ENCODE results near the gene LLGL1. TPM values are rescaled to one million over a fixed set of nuclear protein-coding genes. Genes with fewer than 3 reads are reported as not detected.

LLGL1 gene
- total RNA-seq, 2 experiments from 2014 or later, result 27.1 to 27.3 TPM

GRCh38 chr17:18247613-18248001, 22.2 kb downstream of the LLGL1 start:
- ChIA-PET CTCF (interaction anchor here (1.2 kb wide), 1 partner anchor 17 kb away, joined by 4 read pairs; no protein-coding TSS in a partner anchor), POLR2A (interaction anchor here (0.9 kb wide), 1 partner anchor 70 kb away, joined by 4 read pairs; no protein-coding TSS in a partner anchor)
- no peaks in the 10 kb centered on the region for H3K9me3 Mint-ChIP-seq (ENCODE audit: insufficient read depth)
- peaks cover 3% of the 10 kb centered on the region for H3K4me1 Mint-ChIP-seq (ENCODE audit: low read depth)
- no peak overlapping the region for H3K4me3 Mint-ChIP-seq
- H3K36me3 Mint-ChIP-seq (ENCODE audit: low read depth), result peaks cover 47% of the 10 kb centered on the region
- DNase-seq, result no peak
- H3K27ac Mint-ChIP-seq, result no peak overlapping the region
- ATAC-seq, result no peak
- H3K27me3 Mint-ChIP-seq (ENCODE audit: low read depth), result no peaks in the 10 kb centered on the region

DNA sequence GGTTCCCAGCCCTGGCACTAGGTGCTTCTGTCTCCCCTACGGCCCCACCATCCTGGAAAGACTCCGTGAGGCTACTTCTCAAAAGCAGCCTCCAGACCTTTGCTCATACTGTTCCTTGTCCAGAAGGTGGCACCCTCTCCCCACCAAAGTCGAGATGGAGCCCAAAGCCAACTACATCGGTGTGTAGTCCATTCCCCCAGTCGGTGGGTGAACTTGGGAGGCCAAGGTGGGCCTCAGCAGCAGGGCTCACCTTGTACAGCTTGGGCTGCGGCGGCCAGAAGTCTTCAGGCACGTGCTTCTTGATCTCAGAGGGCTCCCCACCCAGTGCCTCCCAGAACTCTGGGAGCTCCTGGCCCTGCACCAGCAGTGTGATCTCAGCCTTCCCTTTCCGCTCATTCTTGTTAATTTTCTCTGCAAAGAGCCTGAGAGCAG, 22.9 kb downstream of the LLGL1 start:
- ChIA-PET CTCF (interaction anchor here (0.7 to 1.5 kb wide), 4 partner anchors 11 to 100 kb away, joined by 3 to 6 read pairs (median 4); partner anchors contain the start of gene FLII), POLR2A (interaction anchor here (0.9 kb wide), 1 partner anchor 69 kb away, joined by 4 read pairs; no protein-coding TSS in a partner anchor)
- no peaks in the 10 kb centered on the region for H3K27me3 Mint-ChIP-seq (ENCODE audit: low read depth)
- DNase-seq, result peak; percentile 77
- ATAC-seq, result peak; percentile 73
- H3K4me3 Mint-ChIP-seq, result no peak overlapping the region
- no peaks in the 10 kb centered on the region for H3K9me3 Mint-ChIP-seq (ENCODE audit: insufficient read depth)
- peaks cover 3% of the 10 kb centered on the region for H3K4me1 Mint-ChIP-seq (ENCODE audit: low read depth)
- peak overlapping the region; percentile 68 for H3K27ac Mint-ChIP-seq
- peaks cover 52% of the 10 kb centered on the region for H3K36me3 Mint-ChIP-seq (ENCODE audit: low read depth)

DNA sequence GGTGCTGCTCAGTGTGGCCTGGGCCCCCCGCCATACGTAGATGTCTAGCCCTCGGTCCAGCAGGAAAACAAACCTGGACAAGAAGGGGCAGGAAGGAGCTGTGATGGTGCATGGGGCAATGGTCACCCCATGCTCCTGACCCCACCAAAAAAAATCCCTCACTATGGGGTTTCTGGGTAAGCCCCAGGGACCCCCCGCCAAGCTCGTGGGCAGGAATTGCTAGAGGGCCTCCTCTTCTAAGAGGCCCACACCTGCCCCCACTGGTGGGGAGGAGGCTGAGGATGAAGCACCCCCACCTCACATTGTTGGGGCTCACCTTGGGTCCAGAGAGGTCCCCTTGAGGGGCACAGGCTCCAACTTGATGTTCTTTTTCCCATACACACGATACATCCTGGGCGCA, 23.4 kb downstream of the LLGL1 start:
- Mint-ChIP-seq H3K27ac (no peak overlapping the region), H3K9me3 (ENCODE audit: insufficient read depth) (no peaks in the 10 kb centered on the region), H3K4me3 (no peak overlapping the region), H3K36me3 (ENCODE audit: low read depth) (peaks cover 57% of the 10 kb centered on the region), H3K27me3 (ENCODE audit: low read depth) (no peaks in the 10 kb centered on the region), H3K4me1 (ENCODE audit: low read depth) (peaks cover 3% of the 10 kb centered on the region)
- ATAC-seq (no peak), DNase-seq (no peak)
- ChIA-PET POLR2A (no interaction called here), CTCF (interaction anchor here (0.7 to 1.5 kb wide), 4 partner anchors 11 to 99 kb away, joined by 3 to 6 read pairs (median 4); partner anchors contain the start of gene FLII)

GRCh38 chr17:18250259-18250658, 24.8 kb downstream of the LLGL1 start:
- peak overlapping the region; percentile 28 for H3K27ac Mint-ChIP-seq
- no peak overlapping the region for H3K4me3 Mint-ChIP-seq
- no peak for ATAC-seq
- POLR2A ChIA-PET, result no interaction called here
- peaks cover 63% of the 10 kb centered on the region for H3K36me3 Mint-ChIP-seq (ENCODE audit: low read depth)
- peaks cover 3% of the 10 kb centered on the region for H3K4me1 Mint-ChIP-seq (ENCODE audit: low read depth)
- no peaks in the 10 kb centered on the region for H3K27me3 Mint-ChIP-seq (ENCODE audit: low read depth)
- DNase-seq, result no peak
- H3K9me3 Mint-ChIP-seq (ENCODE audit: insufficient read depth), result no peaks in the 10 kb centered on the region
- CTCF ChIA-PET, result no interaction called here

DNA sequence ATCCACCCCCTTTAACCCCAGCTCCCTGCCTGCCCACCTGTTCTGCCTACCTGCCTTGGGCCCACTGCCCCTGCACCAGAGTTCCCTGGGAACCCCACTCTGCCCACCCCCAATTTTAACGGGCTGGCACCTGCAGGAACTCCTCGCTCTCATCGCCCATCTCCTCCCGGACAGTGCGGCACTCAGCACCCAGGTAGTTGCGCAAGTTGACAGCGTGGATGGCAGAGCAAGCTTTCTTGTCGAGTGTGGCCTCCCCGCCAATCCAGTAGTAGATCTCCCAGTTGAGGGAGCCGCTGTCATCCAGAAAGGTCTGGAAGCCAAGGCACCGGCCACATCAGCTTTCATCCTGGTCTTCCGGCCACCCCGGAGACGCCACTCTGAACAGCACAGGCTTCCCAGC, 25.3 kb downstream of the LLGL1 start:
- peaks cover 63% of the 10 kb centered on the region for H3K36me3 Mint-ChIP-seq (ENCODE audit: low read depth)
- CTCF ChIA-PET, result no interaction called here
- ATAC-seq (no peak), DNase-seq (no peak)
- no peaks in the 10 kb centered on the region for H3K27me3 Mint-ChIP-seq (ENCODE audit: low read depth)
- H3K27ac Mint-ChIP-seq, result no peak overlapping the region
- POLR2A ChIA-PET, result no interaction called here
- no peak overlapping the region for H3K4me3 Mint-ChIP-seq
- H3K4me1 Mint-ChIP-seq (ENCODE audit: low read depth), result peaks cover 5% of the 10 kb centered on the region
- no peaks in the 10 kb centered on the region for H3K9me3 Mint-ChIP-seq (ENCODE audit: insufficient read depth)

- ChIA-PET CTCF (no interaction called here), POLR2A (interaction anchor here (0.7 kb wide), 1 partner anchor 10 kb away, joined by 3 read pairs; no protein-coding TSS in a partner anchor)
- H3K27me3 Mint-ChIP-seq (ENCODE audit: low read depth), result no peaks in the 10 kb centered on the region
- H3K27ac Mint-ChIP-seq, result no peak overlapping the region
- DNase-seq, result no peak
- H3K4me1 Mint-ChIP-seq (ENCODE audit: low read depth), result peaks cover 10% of the 10 kb centered on the region
- H3K4me3 Mint-ChIP-seq, result no peak overlapping the region
- H3K9me3 Mint-ChIP-seq (ENCODE audit: insufficient read depth), result no peaks in the 10 kb centered on the region
- no peak for ATAC-seq
- H3K36me3 Mint-ChIP-seq (ENCODE audit: low read depth), result peaks cover 63% of the 10 kb centered on the region
These were observed 25.8 kb downstream of the LLGL1 start for GRCh38 chr17:18251204-18251603.

GRCh38 chr17:18252160-18252559, 26.7 kb downstream of the LLGL1 start:
- CTCF ChIA-PET, result no interaction called here
- Mint-ChIP-seq H3K4me1 (ENCODE audit: low read depth) (peaks cover 19% of the 10 kb centered on the region), H3K4me3 (no peak overlapping the region), H3K36me3 (ENCODE audit: low read depth) (peaks cover 60% of the 10 kb centered on the region), H3K9me3 (ENCODE audit: insufficient read depth) (no peaks in the 10 kb centered on the region), H3K27me3 (ENCODE audit: low read depth) (no peaks in the 10 kb centered on the region), H3K27ac (no peak overlapping the region)
- DNase-seq (no peak), ATAC-seq (no peak)
- POLR2A ChIA-PET, result interaction anchor here (0.7 kb wide), 1 partner anchor 9 kb away, joined by 3 read pairs; no protein-coding TSS in a partner anchor

DNA sequence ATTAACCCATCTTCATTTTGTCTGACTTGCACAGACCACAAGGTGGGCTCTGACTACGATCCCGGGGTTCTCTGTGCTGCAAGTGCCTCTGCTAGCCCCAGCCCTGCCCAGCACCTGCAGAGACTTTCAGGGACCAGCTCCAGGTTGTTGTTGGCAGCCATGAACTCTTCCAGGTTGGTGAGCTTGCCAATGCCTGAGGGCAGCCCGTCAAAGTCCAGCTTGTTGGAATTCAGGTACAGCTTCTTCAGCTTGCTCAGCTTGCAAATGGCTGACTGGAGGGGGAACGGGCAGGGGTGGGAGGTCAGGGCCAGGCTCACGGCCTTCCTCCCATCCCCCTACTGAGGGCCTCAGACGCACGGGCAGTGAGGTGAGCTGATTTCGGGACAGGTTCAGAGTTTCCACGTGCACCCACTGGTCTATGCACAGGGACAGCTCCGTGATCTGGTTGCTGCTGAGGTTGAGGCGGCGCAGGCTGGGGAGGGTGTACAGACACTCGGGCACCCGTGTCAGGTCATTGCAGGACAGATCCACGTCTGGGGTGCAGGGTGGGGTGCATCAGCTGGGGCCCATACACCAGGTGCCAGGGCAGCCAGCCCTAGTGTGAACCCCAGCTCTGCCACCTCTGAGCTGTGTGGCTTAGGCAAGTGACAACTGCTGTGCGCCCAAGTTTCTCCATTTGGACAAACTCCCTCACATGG, 27.9 kb downstream of the LLGL1 start:
- Mint-ChIP-seq H3K36me3 (ENCODE audit: low read depth) (peaks cover 55% of the 10 kb centered on the region), H3K4me1 (ENCODE audit: low read depth) (peaks cover 22% of the 10 kb centered on the region), H3K9me3 (ENCODE audit: insufficient read depth) (no peaks in the 10 kb centered on the region), H3K4me3 (no peak overlapping the region), H3K27ac (no peak overlapping the region), H3K27me3 (ENCODE audit: low read depth) (no peaks in the 10 kb centered on the region)
- ChIA-PET POLR2A (interaction anchor here (0.8 kb wide), 1 partner anchor 10 kb away, joined by 4 read pairs; no protein-coding TSS in a partner anchor), CTCF (no interaction called here)
- no peak for ATAC-seq
- DNase-seq, result no peak

DNA sequence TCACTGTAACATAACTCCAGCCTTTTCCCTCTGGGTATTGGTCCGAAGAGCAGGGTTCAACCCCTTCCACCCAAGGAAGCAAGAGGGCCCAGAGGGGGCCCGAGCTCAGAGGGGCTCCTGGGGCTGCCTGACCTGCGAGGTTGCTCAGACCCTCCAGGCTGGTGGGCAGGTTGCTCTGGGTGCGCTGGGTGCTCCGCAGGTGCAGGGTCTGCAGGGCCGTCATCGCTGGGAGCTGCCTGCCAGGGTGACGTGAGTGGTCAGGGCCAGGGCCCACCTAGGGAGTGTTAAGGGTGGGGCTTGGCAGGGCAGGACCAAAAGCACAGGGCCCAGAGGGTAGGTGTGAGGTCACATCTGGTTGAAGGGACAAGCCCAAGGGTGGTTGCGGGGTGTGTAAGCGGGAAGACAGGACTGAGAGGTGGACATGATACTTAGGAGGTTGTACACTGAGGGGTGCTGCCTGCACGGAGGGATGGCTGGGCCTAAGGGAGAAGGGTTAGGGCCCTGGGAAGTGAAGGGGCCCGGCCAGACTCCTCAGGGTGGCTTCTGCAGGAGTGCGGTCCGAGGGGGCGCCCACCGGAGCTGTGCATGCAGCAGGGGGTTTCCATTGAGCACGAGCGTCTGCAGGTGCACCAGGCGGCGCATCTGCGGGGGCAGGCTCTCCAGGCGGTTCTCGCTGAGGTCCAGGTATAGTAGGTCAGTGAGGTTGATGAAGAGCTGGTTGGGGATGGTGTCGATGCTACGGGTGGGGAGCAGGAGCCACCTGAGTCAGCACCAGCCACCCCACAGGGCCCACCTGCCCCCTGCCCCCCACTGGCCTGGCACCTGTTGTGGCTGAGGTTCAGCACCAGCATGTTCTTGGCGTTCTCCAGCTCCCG, 28.7 kb downstream of the LLGL1 start:
- CTCF ChIA-PET, result no interaction called here
- ATAC-seq (no peak), DNase-seq (no peak)
- Mint-ChIP-seq H3K27me3 (ENCODE audit: low read depth) (no peaks in the 10 kb centered on the region), H3K27ac (no peak overlapping the region), H3K9me3 (ENCODE audit: insufficient read depth) (no peaks in the 10 kb centered on the region), H3K36me3 (ENCODE audit: low read depth) (peaks cover 50% of the 10 kb centered on the region), H3K4me3 (no peak overlapping the region), H3K4me1 (ENCODE audit: low read depth) (peaks cover 25% of the 10 kb centered on the region)
- POLR2A ChIA-PET, result no interaction called here

DNA sequence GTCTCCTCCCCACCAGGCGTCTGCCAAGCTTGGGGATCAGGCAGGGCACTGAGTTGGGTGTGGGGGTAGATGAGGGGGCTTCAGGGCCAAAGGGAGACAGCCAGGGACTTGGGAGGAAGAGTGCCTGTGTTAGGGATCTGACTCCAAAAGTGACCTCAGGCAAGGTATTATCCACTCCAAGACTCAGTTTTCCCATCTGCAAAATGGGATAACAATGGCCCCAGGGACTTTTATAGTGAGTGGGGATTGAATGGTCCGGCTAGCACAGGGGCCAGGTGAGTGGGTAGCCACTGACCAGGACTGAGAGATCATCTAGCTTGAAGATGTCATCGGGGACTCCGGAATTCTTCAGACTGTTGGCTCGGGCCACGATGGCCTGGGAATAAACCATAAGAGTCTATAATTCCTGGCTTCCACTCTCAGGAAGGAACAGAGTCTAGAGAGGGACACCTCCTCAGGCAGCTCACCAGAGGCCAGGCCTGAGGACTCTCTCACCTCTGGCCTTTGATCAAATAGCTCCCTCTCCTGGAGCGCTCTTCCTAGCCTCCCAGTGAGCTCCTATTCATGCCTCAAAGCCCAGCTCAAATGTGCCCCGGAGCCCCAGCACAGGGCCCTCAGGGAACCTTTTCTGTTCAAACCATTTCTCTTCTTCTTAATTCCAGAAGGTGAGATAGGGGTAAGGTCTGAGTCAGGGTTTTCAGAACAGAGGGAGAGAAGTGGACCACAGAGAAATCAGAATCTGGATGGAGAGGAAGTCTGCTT, 29.6 kb downstream of the LLGL1 start:
- DNase-seq (no peak), ATAC-seq (no peak)
- Mint-ChIP-seq H3K4me1 (ENCODE audit: low read depth) (peaks cover 31% of the 10 kb centered on the region), H3K9me3 (ENCODE audit: insufficient read depth) (no peaks in the 10 kb centered on the region), H3K27me3 (ENCODE audit: low read depth) (no peaks in the 10 kb centered on the region), H3K27ac (no peak overlapping the region), H3K4me3 (no peak overlapping the region), H3K36me3 (ENCODE audit: low read depth) (peaks cover 45% of the 10 kb centered on the region)
- ChIA-PET POLR2A (interaction anchor here (2.2 kb wide), 1 partner anchor 59 kb away, joined by 5 read pairs; the partner anchor contains the start of gene TOP3A), CTCF (no interaction called here)

GRCh38 chr17:18256351-18256750, 30.9 kb downstream of the LLGL1 start:
- ATAC-seq (no peak), DNase-seq (no peak)
- Mint-ChIP-seq H3K36me3 (ENCODE audit: low read depth) (peaks cover 38% of the 10 kb centered on the region), H3K27me3 (ENCODE audit: low read depth) (no peaks in the 10 kb centered on the region), H3K4me3 (peak overlapping the region; percentile 99), H3K4me1 (ENCODE audit: low read depth) (peaks cover 34% of the 10 kb centered on the region), H3K27ac (no peak overlapping the region), H3K9me3 (ENCODE audit: insufficient read depth) (no peaks in the 10 kb centered on the region)
- ChIA-PET POLR2A (interaction anchor here (2.2 kb wide), 1 partner anchor 58 kb away, joined by 5 read pairs; the partner anchor contains the start of gene TOP3A), CTCF (no interaction called here)
